Choroid plexus epithelial cell (primary cell): Measurements from ENCODE around the gene KERA.

Source experiments
- DNase-seq: peaks from one replicate; pipeline ENCODE4 v3.0.0-alpha.2; 2010; ENCODE audit warnings: low read depth
- H3K4me3 ChIP-seq: 2 replicates; pipeline ENCODE4 v1.5.1; 2011; ENCODE audit warnings: low read depth, mild to moderate bottlenecking, control low read depth, low read length, moderate library complexity
- TF ChIP-seq, protein P1 (sequence below): conservative IDR thresholded peaks from 2 replicates; pipeline ENCODE4 v1.5.1; 2011; ENCODE audit warnings: low read depth, mild to moderate bottlenecking, control low read depth, inconsistent platforms, low read length, moderate library complexity

Gene KERA

DNA sequence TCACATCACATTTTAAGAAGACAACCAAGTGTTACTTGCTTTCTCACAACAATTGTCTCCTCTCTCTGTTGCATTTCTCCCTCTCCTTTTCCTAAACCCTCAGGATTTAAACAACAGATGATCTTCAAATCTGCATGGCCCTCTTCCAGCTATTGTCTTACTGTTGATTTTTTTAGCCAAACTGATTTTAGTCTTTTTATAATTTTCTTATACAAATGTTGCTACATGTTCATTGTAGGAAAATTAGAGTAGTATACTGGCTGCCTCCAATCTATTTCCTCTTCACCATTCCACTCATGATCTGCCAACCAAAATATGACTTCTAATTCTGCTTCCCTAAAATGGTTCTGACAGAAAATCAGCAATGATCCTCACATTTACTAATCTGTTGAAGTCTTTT, 1.4 kb upstream of the KERA start:
- H3K4me3 ChIP-seq = no peak overlapping the region
- DNase-seq = no peak
- TF ChIP-seq, protein P1, sequence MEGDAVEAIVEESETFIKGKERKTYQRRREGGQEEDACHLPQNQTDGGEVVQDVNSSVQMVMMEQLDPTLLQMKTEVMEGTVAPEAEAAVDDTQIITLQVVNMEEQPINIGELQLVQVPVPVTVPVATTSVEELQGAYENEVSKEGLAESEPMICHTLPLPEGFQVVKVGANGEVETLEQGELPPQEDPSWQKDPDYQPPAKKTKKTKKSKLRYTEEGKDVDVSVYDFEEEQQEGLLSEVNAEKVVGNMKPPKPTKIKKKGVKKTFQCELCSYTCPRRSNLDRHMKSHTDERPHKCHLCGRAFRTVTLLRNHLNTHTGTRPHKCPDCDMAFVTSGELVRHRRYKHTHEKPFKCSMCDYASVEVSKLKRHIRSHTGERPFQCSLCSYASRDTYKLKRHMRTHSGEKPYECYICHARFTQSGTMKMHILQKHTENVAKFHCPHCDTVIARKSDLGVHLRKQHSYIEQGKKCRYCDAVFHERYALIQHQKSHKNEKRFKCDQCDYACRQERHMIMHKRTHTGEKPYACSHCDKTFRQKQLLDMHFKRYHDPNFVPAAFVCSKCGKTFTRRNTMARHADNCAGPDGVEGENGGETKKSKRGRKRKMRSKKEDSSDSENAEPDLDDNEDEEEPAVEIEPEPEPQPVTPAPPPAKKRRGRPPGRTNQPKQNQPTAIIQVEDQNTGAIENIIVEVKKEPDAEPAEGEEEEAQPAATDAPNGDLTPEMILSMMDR = no peak

DNA sequence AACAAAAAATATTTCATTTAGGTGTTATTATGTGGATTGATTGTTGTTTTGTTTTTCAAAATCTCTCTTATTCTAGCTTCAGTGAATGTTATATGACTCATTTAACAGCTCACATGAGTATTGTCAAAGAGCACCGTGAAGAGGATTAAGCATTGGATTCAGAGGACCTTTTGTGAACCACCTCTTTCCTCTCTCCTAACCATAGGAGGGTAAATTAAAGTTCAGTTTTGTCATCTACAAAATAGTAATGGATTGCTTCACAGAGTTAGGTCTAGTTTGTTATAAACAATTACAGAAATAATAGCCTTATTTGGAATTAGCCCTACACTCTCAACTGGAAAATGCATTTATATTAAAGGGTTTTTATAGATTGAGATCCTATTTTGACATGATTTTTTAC, 962 bp upstream of the KERA start:
- TF ChIP-seq, protein P1 = no peak

GRCh38 chr12:91056488-91056887, 1.3 kb downstream of the KERA start:
- TF ChIP-seq, protein P1 = no peak
- H3K4me3 ChIP-seq = no peak overlapping the region
- no peak for DNase-seq

More for the DNA sequence above, 962 bp upstream of the KERA start:
- DNase-seq = no peak
- no peak overlapping the region for H3K4me3 ChIP-seq

- TF ChIP-seq, protein P1 = no peak
- H3K4me3 ChIP-seq = no peak overlapping the region
- DNase-seq = no peak
These were observed 1.8 kb downstream of the KERA start for GRCh38 chr12:91055976-91056375.

DNA sequence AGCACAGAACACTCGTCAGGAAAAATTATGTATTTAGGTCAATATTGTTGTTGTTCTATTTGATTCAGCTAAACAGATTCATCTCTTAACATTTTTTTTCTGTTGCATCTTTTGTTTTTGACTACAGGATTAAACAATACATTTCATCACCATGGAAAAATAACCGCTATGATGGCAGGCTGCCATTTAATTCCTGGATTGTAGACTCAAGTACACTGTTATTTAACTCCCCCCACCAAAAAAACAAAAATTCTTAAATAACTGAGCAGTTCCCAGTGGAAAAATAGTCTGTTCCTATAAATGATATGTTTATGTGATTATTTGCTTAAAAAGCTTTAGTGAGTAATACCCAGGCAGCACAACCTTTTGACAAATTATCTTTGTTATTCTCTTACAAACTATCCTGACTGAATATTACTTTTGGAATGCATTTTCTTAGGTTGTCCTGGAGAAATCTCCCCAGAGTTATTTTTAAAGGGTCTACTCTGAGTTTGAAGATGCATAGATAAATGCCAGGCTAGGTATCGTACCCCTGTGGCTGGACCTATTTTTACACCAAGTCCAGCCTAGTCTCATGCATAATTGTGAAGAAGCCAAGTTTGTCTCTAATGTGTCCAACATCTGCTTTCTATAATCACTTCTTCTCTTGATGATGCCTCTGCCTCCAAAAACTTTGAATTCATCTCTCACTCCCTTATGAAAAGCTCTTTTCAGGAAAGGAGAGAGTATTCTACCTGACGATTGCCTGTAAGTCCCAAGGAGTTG, 3.7 kb downstream of the KERA start:
- no peak overlapping the region for H3K4me3 ChIP-seq
- TF ChIP-seq, protein P1 = no peak
- DNase-seq = peak; percentile 58

DNA sequence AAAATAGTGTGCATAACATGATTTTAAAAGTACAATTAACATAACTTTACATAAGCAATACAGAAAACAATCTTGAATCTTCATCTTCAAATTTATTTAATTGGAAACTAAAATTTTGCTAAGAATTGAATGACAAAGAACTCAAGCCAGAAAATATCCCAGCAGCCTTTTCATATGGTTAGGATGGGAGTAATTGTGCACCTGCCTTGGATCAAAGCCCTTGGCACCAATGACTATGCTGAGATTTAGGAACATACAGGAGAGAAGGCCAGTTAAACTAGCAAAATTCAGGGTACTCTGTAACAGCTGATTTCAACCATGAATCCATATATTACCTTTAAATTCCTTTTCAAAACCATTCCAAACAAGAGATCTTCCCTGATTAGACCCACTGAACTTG, 5.8 kb downstream of the KERA start:
- no peak for DNase-seq
- H3K4me3 ChIP-seq = no peak overlapping the region
- TF ChIP-seq, protein P1 = no peak

GRCh38 chr12:91044586-91044985, 13.2 kb downstream of the KERA start:
- TF ChIP-seq, protein P1 = no peak
- no peak overlapping the region for H3K4me3 ChIP-seq
- DNase-seq = no peak
